NCI-H2196 (cell line): Measurements from ENCODE around the gene SLC16A10.
"Not testable (repeated sequence)": the region's sequence is repeated elsewhere in the genome, so short reads cannot be mapped to it uniquely, and the experiment has no call there.

Experiments used
- DNase-seq: peaks from one replicate; lab custom pipeline; 2025; ENCODE audit not compliant: unreplicated experiment; lab: John Stamatoyannopoulos, UW

SLC16A10 gene

DNA sequence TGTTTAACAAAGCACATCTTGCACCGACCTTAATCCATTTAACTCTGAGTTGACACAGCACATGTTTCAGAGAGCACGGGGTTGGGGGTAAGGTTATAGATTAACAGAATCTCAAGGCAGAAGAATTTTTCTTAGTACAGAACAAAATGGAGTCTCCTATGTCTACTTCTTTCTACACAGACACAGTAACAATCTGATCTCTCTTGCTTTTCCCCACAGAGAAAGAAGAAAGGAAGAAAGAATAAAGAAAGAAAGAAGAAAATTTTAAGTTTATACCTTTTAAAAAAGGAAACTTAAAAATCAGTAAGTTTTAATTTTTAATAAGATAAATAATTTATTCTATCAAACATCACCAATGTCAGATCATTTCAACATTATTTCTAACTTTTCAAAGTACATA lies 168.5 kb downstream of the SLC16A10 start:
- DNase-seq: not testable (repeated sequence)

DNA sequence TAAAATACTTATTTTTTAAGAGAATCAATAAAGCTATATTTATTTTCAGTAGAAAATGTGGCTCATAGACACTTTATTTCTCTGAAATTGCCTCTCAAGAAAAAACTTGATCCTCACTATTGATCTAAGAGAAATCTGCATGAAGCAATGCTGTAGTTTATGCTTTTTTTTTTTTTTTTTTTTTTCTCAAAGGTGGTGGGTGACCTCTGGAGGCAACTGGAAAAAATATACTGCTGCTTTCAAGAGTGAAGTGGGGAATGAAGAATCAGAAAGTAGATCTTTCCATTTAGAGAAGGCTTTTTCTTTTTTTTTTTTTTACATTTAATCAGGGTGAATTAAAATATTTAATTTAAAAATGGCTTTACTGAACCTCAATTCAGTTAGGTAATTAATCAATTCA lies 169.3 kb downstream of the SLC16A10 start:
- no peak for DNase-seq

- no peak for DNase-seq
Measured at GRCh38 chr6:111258010-111258409, 170.7 kb downstream of the SLC16A10 start.

GRCh38 chr6:111258615-111259088 lies 171.3 kb downstream of the SLC16A10 start:
- DNase-seq: no peak

- peak; percentile 99 for DNase-seq
Measured at GRCh38 chr6:111259089-111259831, 172.0 kb downstream of the SLC16A10 start.

GRCh38 chr6:111260570-111261298 lies 173.4 kb downstream of the SLC16A10 start:
- DNase-seq: no peak

GRCh38 chr6:111263837-111264236 lies 176.5 kb downstream of the SLC16A10 start:
- DNase-seq: no peak

- DNase-seq: no peak
Measured at GRCh38 chr6:111265842-111266241, 178.5 kb downstream of the SLC16A10 start.

GRCh38 chr6:111266276-111266675 lies 179.0 kb downstream of the SLC16A10 start:
- DNase-seq: no peak

DNA sequence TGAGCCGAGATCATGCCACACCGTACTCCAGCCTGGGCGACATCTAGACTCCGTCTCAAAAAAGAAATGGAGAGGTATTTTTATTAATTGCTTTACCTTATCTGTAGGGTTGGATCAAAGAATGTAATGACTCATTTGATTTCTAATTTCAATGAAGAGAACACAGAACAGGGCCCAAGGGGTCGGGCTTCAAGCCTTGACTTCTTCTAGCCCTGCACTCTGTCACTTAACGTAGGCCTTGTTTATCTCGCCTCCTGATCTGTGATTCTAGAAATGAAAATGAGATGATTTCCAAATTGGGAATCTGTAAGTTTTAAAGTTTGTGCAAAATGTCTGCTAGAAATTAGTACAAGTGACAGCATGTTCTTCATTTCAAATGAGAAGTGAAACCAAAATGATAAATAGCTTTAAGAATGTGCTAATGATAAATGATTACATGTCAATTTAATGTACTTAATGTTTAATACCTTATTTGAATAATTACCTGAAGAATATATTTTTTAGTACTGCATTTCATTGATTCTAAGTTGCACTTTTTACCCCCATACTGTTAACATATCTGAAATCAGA lies 180.5 kb downstream of the SLC16A10 start:
- no peak for DNase-seq

DNA sequence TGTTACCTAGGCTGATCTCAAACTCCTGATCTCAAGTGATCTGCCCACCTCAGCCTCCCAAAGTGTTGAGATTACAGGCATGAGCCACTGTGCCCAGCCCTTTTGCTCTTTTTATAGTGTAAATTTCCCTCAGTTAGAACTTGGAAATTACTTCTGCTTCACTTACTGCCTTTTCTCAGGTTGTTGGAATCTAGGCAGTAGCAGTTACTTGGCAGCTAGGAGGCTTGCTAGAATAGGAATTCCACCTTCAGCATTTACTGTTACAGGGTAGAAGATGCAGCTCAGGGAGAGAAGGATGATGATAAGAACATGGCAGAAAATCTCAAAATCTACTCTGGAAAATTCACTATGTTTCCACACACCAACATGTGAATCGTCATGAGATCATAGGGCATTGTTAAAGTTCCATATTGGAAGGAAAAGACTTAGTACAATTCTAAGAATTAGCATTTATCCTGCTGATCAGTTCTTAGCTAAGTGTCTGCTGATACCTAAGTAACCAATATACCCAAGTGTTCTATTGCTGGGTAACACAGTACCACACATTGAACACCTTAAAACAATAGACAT lies 182.2 kb downstream of the SLC16A10 start:
- no peak for DNase-seq

- no peak for DNase-seq
Measured at GRCh38 chr6:111270121-111270520, 182.8 kb downstream of the SLC16A10 start.

- no peak for DNase-seq
Measured at GRCh38 chr6:111274593-111275217, 187.4 kb downstream of the SLC16A10 start.

DNA sequence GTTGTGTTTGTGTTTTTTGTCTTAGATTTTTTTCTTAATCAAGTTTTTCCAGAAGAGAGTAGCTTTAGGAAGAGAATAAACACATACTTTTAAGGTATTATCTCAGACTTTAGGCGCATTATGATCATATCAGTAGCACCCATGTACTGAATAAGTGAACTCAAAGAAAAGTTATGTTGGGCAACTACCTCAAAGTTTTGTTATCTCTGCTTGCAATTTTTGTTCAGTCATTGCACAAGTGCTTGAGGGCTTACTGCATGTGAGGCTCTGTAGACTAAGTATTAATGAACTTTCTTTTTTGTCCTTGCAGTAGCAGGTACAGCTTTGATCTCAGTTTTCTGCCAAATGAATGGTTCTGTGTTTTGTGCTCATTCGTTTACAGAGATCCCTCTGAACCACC lies 189.0 kb downstream of the SLC16A10 start:
- no peak for DNase-seq

GRCh38 chr6:111276736-111277135 lies 189.4 kb downstream of the SLC16A10 start:
- DNase-seq: no peak

DNA sequence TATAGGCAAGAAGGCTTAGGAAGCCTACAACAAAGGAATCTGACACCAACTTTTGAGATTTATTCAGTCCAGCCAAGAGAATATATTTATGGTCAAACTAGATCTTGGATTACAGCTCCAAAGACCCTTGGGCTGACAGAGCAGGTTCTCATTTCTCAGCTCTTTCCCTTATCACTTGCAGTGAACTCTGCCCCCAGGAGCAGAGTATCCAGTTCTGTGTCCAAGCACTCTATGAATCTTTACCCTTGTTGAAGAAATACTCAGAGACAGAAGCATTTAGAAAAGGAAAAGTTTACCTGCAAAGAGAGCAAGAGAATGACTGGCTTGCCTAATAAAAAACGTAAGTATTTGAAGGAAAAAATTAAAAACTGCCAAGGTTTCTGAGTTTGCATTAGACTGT lies 190.5 kb downstream of the SLC16A10 start:
- no peak for DNase-seq

DNA sequence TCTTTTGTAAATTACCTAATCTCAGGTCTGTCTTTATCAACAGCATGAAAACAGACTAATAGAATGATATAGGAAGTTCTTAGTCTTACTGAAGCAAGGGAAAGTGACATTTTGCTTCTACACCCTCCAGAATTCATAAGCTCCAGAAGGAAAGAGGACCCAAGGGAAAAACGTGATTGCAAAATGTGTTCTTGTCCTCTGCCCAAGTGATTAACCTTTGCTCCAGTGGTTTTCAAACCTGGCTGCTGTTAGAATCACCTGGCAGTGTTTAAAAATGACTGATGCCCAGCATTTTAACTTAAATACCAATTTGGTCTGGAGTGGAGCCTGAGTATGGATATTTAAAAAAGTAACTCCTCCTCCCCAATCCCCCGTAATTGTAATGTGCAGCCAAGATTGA lies 191.4 kb downstream of the SLC16A10 start:
- DNase-seq: no peak

GRCh38 chr6:111280445-111280955 lies 193.2 kb downstream of the SLC16A10 start:
- no peak for DNase-seq
